ENCODE results near the gene RPS19.
A peak's percentile ranks its signal among the peaks of the same experiment; 100 is the strongest.
"Not testable (repeated sequence)": the region's sequence is repeated elsewhere in the genome, so short reads cannot be mapped to it uniquely, and the experiment has no call there.

The RPS19 gene

GRCh38 chr19:41860419-41861115, 512 bp downstream of the RPS19 start:
- no peak for DNase-seq (ENCODE audit: low spot score)

- DNase-seq (ENCODE audit: low spot score) = no peak
Measured at GRCh38 chr19:41861116-41861768, 1.2 kb downstream of the RPS19 start.

- no peak for DNase-seq (ENCODE audit: low spot score)
Measured at GRCh38 chr19:41861846-41862245, 1.8 kb downstream of the RPS19 start.

GRCh38 chr19:41862445-41862986, 2.5 kb downstream of the RPS19 start:
- no peak for DNase-seq (ENCODE audit: low spot score)

DNA sequence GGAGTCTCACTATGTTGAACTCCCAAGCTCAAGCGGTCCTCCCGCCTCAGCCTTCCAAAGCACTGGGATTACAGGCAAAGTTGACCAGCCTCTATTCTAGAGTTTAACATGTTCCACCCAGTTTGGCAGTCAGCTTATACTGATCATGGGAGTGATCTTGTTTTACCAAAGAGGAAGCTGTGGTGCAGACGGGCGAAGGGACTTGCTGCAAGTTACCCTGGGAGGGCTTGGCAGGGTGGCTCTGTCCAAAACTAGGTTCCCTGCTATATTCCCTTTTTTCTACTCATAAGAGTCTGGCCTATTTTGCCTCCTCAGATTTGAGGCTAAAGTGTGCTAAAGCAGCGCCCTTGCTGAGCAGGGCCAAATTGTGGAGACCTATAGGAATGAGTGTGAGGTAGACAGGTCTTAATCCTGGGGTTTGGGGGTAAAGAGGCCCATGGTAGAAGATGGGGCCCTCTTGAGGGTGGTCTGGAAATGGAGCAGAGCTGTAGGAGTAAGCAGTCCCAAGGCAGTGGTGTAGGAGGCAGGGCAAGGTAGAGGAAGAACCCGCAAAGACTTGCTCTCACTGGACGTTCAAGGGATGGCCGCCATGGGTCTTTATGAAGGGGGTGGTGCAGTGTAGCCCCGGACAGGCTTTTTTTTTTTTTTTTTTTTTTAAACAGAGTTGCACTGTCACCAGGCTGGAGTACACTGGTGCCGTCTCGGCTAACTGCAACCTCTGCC, 3.3 kb downstream of the RPS19 start:
- DNase-seq (ENCODE audit: low spot score) = no peak

DNA sequence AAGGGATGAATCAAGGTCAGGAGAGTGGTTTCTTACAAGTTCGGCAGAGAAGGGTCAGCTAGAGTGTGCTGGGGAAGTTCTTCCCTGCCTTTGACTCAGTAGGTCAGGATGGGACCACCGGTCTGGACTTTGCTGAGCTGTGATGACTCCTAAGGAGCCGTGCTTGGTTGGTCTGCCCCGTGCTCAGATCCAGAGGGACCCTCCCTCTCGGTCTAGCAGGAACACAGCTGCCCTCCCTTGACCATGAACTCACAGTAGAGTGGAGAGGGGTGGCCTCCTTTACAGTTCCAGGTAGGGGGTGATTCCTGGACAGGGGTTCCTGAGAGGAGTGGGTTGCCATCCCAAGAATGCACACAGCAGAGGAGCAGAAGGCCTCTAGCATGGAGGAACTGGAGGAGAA, 4.3 kb downstream of the RPS19 start:
- no peak for DNase-seq (ENCODE audit: low spot score)

DNA sequence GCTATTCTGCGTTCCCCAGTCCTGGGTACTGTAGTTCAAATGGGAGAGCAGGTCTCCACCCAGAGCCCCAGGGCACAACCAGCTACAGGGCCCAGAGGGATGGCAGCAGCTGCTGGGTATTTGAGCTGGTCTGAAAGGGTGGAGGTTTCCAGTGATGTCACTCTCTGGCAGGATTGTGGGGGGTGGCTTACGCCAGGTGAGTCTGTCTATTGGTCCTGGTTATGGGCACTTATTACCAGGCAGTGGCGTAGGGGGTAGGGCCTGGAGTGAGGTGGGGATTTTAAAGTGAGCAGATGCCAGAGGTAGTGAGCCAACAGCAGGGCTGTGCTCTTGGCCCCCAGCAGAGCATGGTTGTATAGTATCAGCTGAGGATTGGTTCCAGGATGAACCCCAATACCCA, 6.2 kb downstream of the RPS19 start:
- DNase-seq (ENCODE audit: low spot score) = no peak

DNA sequence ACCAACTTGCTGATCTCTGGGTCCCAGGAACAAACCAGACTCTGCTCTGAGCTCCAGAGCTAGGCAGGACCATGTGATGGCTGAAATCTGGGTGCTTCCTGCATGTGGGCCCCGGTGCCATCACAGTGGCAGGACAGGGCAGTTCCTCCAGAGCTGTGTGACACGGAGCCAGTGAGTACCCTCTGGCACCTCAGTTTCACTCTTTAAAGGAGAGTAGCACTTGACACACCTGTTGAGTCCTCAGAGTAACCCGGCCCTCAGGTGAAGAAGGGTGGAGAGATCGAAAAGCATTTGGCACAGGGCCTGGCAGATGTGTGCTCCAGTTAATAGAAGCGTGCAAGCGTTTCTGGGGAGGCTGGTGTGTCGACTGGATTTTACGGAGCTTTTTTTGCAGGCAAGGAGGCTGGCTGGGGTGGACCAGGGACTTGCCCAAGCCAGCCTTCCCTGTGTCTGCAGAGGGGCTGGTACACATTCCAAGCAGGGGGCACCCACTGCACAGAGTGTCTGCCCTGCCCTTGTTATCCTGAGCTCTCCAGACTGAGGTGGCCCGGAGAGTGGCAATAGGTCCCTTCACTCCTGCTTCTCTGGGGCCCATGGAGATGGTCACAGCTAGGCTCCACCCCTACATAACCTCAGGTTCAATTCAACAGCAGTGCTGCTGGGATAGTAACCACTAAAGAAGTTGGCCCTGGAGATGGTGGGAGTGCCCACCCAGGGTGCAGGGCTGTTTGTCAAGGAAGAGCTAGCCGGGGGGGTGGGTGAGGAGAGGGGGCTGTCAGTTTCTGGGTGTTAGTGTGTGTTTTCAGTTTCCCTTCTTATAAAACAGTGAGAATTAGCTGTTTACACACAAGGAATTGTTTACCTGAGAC, 8.3 kb downstream of the RPS19 start:
- DNase-seq (ENCODE audit: low spot score) = peak; percentile 33

DNA sequence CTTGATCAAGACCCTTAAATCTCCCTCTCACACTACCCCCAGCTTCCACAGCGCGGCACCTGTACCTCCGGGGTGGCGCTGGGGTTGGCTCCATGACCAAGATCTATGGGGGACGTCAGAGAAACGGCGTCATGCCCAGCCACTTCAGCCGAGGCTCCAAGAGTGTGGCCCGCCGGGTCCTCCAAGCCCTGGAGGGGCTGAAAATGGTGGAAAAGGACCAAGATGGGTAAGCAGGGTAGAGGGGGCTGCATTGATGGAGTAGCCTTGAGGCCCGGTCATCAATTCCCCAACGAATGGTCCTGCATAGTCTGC, 8.9 kb downstream of the RPS19 start:
- DNase-seq (ENCODE audit: low spot score) = peak; percentile 34

GRCh38 chr19:41869374-41869955, 9.4 kb downstream of the RPS19 start:
- DNase-seq (ENCODE audit: low spot score) = peak; percentile 25

- peak; percentile 82 for DNase-seq (ENCODE audit: low spot score)
Measured at GRCh38 chr19:41870401-41870873, 10.4 kb downstream of the RPS19 start.

- peak; percentile 72 for DNase-seq (ENCODE audit: low spot score)
Measured at GRCh38 chr19:41871573-41872383, 11.7 kb downstream of the RPS19 start.

GRCh38 chr19:41872384-41872774, 12.3 kb downstream of the RPS19 start:
- peak; percentile 64 for DNase-seq (ENCODE audit: low spot score)

- peak; percentile 89 for DNase-seq (ENCODE audit: low spot score)
Measured at GRCh38 chr19:41872775-41873647, 13.0 kb downstream of the RPS19 start.

DNA sequence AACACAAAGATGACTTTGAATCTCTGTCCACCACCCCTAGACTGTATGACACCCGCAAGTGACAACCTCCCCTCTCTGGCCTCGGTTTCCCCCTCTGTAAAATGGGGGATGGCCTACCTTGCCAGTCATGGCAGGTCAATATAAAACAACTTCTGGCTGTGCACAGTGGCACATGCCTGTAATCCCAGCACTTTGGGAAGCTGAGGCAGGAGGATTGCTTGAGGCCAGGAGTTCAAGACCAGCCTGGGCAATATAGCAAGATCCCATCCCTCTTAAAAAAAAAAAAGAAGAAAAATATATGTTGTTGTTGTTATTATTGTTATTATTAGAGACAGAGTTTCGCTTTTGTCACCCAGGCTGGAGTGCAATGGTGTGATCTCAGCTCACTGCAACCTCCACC, 15.9 kb downstream of the RPS19 start:
- not testable (repeated sequence) for DNase-seq (ENCODE audit: low spot score)

DNA sequence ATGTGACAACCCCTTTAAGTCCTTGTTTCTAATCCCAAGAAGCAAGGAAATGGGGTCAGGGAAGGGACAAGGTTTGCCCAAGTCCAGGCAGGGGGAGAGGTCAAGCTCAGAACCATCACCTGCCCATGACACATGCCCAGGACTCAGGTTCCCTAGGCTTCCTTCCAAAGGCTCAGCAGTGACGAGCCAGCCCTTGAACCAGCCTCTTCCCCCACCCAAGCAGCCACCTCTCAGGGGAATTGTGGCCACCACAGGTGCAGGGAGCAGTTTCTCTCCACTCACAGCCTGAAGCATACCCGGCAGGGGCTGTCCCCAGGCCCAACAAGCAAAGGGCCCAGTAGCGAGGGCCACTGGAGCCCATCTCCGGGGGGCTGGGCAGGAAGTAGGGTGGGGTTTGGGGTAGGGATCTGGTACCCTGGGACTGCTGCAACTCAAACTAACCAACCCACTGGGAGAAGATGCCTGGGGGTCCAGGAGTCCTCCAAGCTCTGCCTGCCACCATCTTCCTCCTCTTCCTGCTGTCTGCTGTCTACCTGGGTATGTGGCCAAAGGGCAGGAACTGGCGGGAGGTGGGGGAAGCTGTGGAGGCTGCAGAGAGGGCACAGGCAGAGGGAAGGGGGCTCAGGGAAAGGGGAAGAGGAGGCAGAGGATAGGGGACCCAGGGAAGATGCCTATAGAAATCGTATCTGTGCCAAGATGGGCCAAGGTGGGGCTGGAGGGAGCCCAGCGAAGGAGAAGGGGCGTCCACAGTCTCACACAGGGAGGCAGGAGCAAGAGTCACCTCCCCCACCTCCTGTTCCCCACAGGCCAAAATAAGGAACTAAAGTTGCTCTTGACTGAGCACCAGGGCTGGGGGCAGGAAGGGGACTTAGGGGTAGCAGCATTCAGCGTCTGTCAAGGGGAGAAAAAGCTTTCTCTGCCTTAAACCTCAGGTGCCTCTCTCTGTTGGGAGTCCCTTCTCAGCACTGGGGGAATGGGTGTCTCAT, 17.1 kb downstream of the RPS19 start, which contains the start of gene CD79A:
CD79A (plus strand) TSS at position 433 of the 986 bp plus-strand sequence; CDS start at position 459, 26 bp downstream.
- DNase-seq (ENCODE audit: low spot score) = no peak

DNA sequence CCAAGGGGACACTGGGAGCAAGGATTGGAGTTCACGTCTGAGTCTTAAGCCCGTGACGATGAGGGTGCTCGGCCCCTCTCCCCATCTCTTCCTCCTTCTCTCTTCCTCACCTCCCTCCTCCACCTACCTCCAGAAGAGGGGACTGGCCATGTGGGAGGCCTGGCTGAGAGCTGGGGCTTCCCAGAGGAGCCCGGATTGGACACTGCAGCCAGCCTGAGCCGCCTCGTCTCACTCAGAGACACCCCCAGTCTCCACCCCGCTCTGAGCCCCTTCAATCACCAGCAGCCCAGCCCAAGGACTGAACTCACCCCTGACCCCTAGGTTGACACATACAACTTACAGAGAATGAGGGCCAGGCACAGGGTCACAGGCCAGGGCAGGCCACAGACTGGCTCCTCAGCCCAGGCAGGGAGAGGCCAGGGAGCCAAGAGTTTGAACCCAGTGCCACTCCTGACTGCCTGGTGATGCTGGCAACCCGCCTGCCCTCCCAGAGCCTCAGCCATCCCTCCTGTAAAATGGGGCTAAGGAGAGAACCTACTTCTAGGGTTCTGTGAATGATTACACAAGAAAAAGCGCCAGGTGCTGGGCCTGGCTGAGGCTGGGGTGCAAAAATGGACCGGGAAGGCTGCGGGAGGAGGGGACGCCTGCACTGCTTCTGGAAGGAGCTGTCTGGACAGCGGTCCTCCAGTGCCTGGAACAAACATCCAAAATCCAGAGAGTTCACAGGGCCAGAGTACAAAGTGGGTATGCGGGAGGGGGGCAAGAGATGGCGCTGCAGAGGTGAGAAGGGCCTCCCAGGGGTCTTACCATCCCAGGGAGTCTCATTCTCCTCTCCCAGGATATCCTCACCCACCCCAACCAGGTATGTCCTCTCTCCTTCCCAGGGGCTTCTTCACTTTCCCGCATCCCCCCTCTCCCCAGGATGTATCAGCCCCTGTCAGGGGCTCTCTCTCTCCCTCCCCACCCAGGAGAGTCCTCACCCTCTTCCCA, 18.2 kb downstream of the RPS19 start:
- no peak for DNase-seq (ENCODE audit: low spot score)

All from cerebellar cortex (tissue), 1 donor.